Esophagus (tissue), 2 donors: ENCODE measurements around the gene ARHGEF39. TPM values are rescaled to one million over a fixed set of nuclear protein-coding genes. Genes with fewer than 3 reads are reported as not detected.
"Not testable (repeated sequence)": the region's sequence is repeated elsewhere in the genome, so short reads cannot be mapped to it uniquely, and the experiment has no call there.

Experiments
- H3K27ac ChIP-seq, 2 donors: one replicate each; pipeline ENCODE4 v1.5.1; 2013; ENCODE audit warnings: low read depth in 2 of 2, mild to moderate bottlenecking in 2 of 2, inconsistent platforms in 1 of 2, low read length in 1 of 2, moderate library complexity in 1 of 2
- H3K27me3 ChIP-seq, 2 donors: one replicate each; pipeline ENCODE4 v1.6.1; 2013; ENCODE audit warnings: low read length in 2 of 2, control low read depth in 1 of 2, mild to moderate bottlenecking in 1 of 2; ENCODE audit not compliant: insufficient read depth in 2 of 2, control insufficient read depth in 1 of 2
- H3K36me3 ChIP-seq, 2 donors: one replicate each; pipeline ENCODE4 v1.6.1; 2013; ENCODE audit warnings: low read length in 1 of 2; ENCODE audit not compliant: control insufficient read depth in 2 of 2, insufficient read depth in 2 of 2
- H3K4me1 ChIP-seq, 2 donors: one replicate each; pipeline ENCODE4 v1.6.1; 2013; ENCODE audit warnings: low read length in 1 of 2; ENCODE audit not compliant: control insufficient read depth in 2 of 2, insufficient read depth in 2 of 2
- H3K4me3 ChIP-seq, 2 donors: one replicate each; pipeline ENCODE4 v1.5.1; 2013; ENCODE audit warnings: low read length in 2 of 2, mild to moderate bottlenecking in 2 of 2, low read depth in 1 of 2, moderate library complexity in 1 of 2
- H3K9me3 ChIP-seq, 2 donors: one replicate each; pipeline ENCODE4 v1.6.1; 2013; ENCODE audit warnings: mild to moderate bottlenecking in 2 of 2, low read depth in 1 of 2, low read length in 1 of 2, moderate library complexity in 1 of 2; ENCODE audit not compliant: control insufficient read depth in 2 of 2, insufficient read depth in 1 of 2
- WGBS, 2 donors: extraction: QIAGEN DNeasy Blood & Tissue Kit; methylation state at CpG; one replicate each; pipeline ENCODE4 v1.1.7; 2013; 5-methylcytosine and 5-hydroxymethylcytosine counted together
- polyA plus RNA-seq, 2 donors: library from polyadenylated mRNA; stranded (reverse); fragments of 200-250 nt; gene quantifications; one replicate each; pipeline ENCODE4 v1.2.3, GENCODE V29; 2013
- donor health status: healthy with polysubstance abuse.
- donor health status: Bipolar disorder and iron deficiency.

Gene ARHGEF39
- polyA plus RNA-seq, 2 donors: 2.4 to 4.0 TPM

DNA sequence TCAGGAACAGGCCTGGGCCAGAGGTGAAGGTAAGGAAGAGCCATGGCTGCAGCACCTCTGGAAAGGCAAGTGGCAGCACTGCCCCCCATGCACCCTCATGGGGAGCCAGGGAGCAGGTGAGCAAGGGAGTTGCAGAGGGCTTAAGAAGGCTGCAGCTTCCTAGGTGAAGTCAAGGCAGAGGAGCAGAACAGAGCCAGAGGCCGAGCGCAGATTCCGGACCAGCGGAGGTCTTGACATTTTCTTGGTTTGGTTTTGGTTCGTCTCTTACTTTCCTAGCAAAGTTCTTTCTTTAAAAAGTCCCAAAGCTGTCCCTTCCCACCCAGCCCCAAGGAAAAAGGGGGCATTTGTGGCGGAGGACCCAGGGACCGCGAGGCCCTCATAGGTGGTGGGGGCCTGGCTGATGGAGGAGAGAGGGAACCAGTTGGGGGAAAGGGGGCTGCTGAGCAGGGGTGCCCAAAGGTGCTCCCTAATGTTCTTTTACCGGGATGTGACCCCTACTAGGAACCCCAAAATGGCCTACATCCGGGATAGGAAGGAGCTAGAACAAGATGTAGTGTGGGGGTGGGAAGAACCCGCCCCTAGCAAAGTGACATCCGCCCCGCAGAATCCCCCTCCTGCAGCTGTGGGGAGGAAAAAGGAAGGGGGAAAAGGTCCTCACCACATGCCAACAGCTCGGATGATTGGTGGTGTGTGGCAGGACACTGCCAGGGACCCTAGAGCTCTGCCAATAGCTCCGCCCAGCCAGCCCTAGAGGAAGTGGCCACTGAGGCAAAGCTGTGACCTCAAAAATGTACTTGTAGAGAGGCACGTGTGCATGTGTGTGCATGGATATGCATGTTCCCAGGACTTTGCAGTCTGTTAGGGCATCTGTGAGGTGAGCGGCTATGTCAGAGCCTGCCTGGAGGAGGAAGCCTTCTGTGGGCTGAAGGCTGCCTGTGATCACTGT, 45.9 kb downstream of the ARHGEF39 start:
- Histone ChIP-seq H3K4me3 (no peak overlapping the region), H3K9me3 (no peaks in the 10 kb centered on the region), H3K36me3 (no peaks in the 10 kb centered on the region), H3K27ac (peak overlapping the region in 1 of 2 donors; percentile 21), H3K4me1 (peaks cover 0 to 6% of the 10 kb centered on the region in 2 donors), H3K27me3 (no peaks in the 10 kb centered on the region)
- 85 to 86% methylated on average over 17 of the region's 17 CpGs for WGBS, 2 donors

DNA sequence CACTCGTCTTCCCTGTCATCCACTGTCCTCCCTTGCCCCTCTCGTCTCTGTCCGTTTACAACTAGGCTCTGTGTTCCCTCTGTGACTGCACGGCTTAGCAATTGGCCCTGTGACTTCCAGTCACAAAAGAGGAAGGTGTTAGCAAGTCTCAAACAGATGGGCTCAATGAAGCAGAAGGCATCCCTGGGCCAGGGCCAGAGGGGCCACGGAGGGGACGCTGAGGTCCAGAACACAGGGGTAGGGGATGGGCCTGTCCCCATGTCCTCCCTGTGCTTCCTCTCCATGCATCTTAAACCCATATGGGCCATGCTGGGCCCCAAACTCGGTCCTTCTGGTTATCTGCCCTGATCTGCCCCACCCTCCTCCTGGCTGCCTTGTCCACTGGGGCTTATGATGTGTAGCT, 46.7 kb downstream of the ARHGEF39 start, which contains the start of gene CD72:
Gene CD72 (minus strand): TSS at position 89 of the 403 bp plus-strand sequence. CDS start 110 bp downstream, outside the sequence.
- 81 to 86% methylated on average over 7 of the region's 7 CpGs for WGBS, 2 donors
- Histone ChIP-seq H3K36me3 (no peaks in the 10 kb centered on the region), H3K4me3 (peak within 1 kb of the TSS; percentile 21 to 38), H3K9me3 (no peaks in the 10 kb centered on the region), H3K4me1 (peaks cover 0 to 6% of the 10 kb centered on the region in 2 donors), H3K27me3 (no peaks in the 10 kb centered on the region), H3K27ac (peak within 1 kb of the TSS; percentile 21 to 51)

- no peak overlapping the region for H3K4me3 ChIP-seq
- H3K27me3 ChIP-seq: no peaks in the 10 kb centered on the region
- H3K27ac ChIP-seq: peak overlapping the region in 1 of 2 donors; percentile 51
- no peaks in the 10 kb centered on the region for H3K9me3 ChIP-seq
- 75 to 81% methylated on average over 8 of the region's 8 CpGs for WGBS, 2 donors
- no peaks in the 10 kb centered on the region for H3K36me3 ChIP-seq
- H3K4me1 ChIP-seq: peaks cover 0 to 6% of the 10 kb centered on the region in 2 donors
These were observed 47.4 kb downstream of the ARHGEF39 start for GRCh38 chr9:35617548-35617947.

- WGBS, 2 donors: 11 to 15% methylated on average over 27 to 51 of the region's 51 CpGs
- H3K36me3 ChIP-seq: no peaks in the 10 kb centered on the region
- H3K27ac ChIP-seq: peak overlapping the region in 1 of 2 donors; percentile 51
- H3K4me3 ChIP-seq: peak overlapping the region; percentile 21 to 38
- H3K9me3 ChIP-seq: no peaks in the 10 kb centered on the region
- peaks cover 0 to 6% of the 10 kb centered on the region in 2 donors for H3K4me1 ChIP-seq
- H3K27me3 ChIP-seq: no peaks in the 10 kb centered on the region
These were observed 48.1 kb downstream of the ARHGEF39 start for GRCh38 chr9:35616681-35617459.

GRCh38 chr9:35615981-35616680, 48.9 kb downstream of the ARHGEF39 start:
- 86 to 87% methylated on average over 17 of the region's 17 CpGs for WGBS, 2 donors
- H3K36me3 ChIP-seq: no peaks in the 10 kb centered on the region
- no peak overlapping the region for H3K4me3 ChIP-seq
- H3K4me1 ChIP-seq: peaks cover 0 to 6% of the 10 kb centered on the region in 2 donors
- no peaks in the 10 kb centered on the region for H3K9me3 ChIP-seq
- no peak overlapping the region for H3K27ac ChIP-seq
- no peaks in the 10 kb centered on the region for H3K27me3 ChIP-seq

- no peak overlapping the region for H3K27ac ChIP-seq
- no peak overlapping the region for H3K4me3 ChIP-seq
- peaks cover 0 to 17% of the 10 kb centered on the region in 2 donors for H3K36me3 ChIP-seq
- H3K9me3 ChIP-seq: no peaks in the 10 kb centered on the region
- 94 to 96% methylated on average over 2 of the region's 2 CpGs for whole genome bisulfite sequencing, 2 donors
- H3K27me3 ChIP-seq: no peaks in the 10 kb centered on the region
- H3K4me1 ChIP-seq: peaks cover 0 to 6% of the 10 kb centered on the region in 2 donors
These were observed 52.2 kb downstream of the ARHGEF39 start for GRCh38 chr9:35612843-35613242.

GRCh38 chr9:35612066-35612465, 52.9 kb downstream of the ARHGEF39 start:
- 94% methylated on average over 4 of the region's 4 CpGs for WGBS, 2 donors
- peaks cover 0 to 21% of the 10 kb centered on the region in 2 donors for H3K36me3 ChIP-seq
- H3K9me3 ChIP-seq, H3K27ac ChIP-seq, H3K4me3 ChIP-seq, H3K4me1 ChIP-seq, H3K27me3 ChIP-seq: not testable (repeated sequence)

- H3K4me1 ChIP-seq: peaks cover 0 to 5% of the 10 kb centered on the region in 2 donors
- peaks cover 0 to 21% of the 10 kb centered on the region in 2 donors for H3K36me3 ChIP-seq
- H3K27ac ChIP-seq: no peak overlapping the region
- 19 to 20% methylated on average over 8 of the region's 8 CpGs for WGBS, 2 donors
- H3K27me3 ChIP-seq: no peaks in the 10 kb centered on the region
- no peaks in the 10 kb centered on the region for H3K9me3 ChIP-seq
- no peak overlapping the region for H3K4me3 ChIP-seq
These were observed 53.7 kb downstream of the ARHGEF39 start for GRCh38 chr9:35611230-35611797.

- peaks cover 0 to 21% of the 10 kb centered on the region in 2 donors for H3K36me3 ChIP-seq
- WGBS, 2 donors: 82 to 83% methylated on average over 13 of the region's 13 CpGs
- H3K27ac ChIP-seq: no peak overlapping the region
- no peak overlapping the region for H3K4me3 ChIP-seq
- H3K4me1 ChIP-seq: peaks cover 0 to 6% of the 10 kb centered on the region in 2 donors
- H3K9me3 ChIP-seq: no peaks in the 10 kb centered on the region
- no peaks in the 10 kb centered on the region for H3K27me3 ChIP-seq
These were observed 55.2 kb downstream of the ARHGEF39 start for GRCh38 chr9:35609820-35610163.
